C4-2B (cell line): ENCODE results near the gene UBR1.
"Not testable (repeated sequence)": the region's sequence is repeated elsewhere in the genome, so short reads cannot be mapped to it uniquely, and the experiment has no call there.

Experiments used
- H3K27ac ChIP-seq: fragments of 450-650 bp; 2 replicates; pipeline ENCODE4 v1.5.1; 2017
- CTCF ChIP-seq: fragments of 450-650 bp; conservative IDR thresholded peaks from 2 replicates; pipeline ENCODE4 v1.5.1; 2017; ENCODE audit warnings: mild to moderate bottlenecking
- ZFX ChIP-seq: fragments of 450-650 bp; IDR thresholded peaks from 2 replicates; pipeline ENCODE4 v1.6.1; 2017

The UBR1 gene

DNA sequence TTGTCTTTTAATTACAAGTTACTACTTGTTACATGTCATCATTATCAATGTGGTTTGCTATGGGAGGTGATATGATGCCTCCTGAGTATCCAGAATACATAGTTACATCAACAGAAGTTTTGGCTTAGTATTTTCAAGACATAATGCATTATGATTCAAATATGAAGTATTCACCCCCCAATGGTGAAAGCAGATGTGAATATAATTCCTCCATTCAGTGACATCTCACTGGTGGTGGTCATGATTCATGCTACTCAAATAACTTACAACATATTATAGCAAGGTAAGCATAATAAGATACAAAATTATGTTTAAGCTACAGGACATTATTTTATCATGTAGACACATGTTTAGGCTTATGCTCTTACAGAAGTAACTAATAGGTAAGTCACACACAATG lies 150.3 kb downstream of the UBR1 start:
- TF ChIP-seq ZFX (no peak), CTCF (no peak)
- no peak overlapping the region for H3K27ac ChIP-seq

GRCh38 chr15:42954291-42954690 lies 151.5 kb downstream of the UBR1 start:
- H3K27ac ChIP-seq, result no peak overlapping the region

GRCh38 chr15:42948898-42949297 lies 156.9 kb downstream of the UBR1 start:
- H3K27ac ChIP-seq, result not testable (repeated sequence)

More at GRCh38 chr15:42954291-42954690, 151.5 kb downstream of the UBR1 start:
- TF ChIP-seq CTCF (no peak), ZFX (no peak)

GRCh38 chr15:42940527-42940926 lies 165.3 kb downstream of the UBR1 start:
- TF ChIP-seq CTCF, result no peak
- TF ChIP-seq ZFX, result no peak
- no peak overlapping the region for H3K27ac ChIP-seq

DNA sequence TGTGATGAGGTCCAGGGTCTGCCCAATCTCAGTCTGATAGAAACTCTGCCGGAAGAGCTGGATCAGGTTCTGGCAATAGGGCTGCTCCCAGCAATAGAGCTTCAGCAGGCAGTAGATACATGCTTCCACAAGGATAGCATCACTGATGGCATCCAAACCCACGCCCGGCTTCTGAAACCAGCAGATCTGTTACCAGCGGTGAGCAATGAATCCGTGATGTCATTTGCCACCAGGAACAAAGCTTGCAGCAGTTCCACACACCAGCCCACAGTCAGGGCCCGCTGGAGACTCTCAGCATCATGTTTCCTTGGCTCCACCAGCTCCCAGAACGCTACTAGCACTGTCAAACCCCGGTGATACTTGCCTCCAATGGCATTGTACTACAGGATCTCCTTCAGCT lies 166.0 kb downstream of the UBR1 start:
- TF ChIP-seq CTCF (no peak), ZFX (no peak)
- H3K27ac ChIP-seq, result no peak overlapping the region

GRCh38 chr15:42937143-42937542 lies 168.7 kb downstream of the UBR1 start:
- no peak overlapping the region for H3K27ac ChIP-seq
- TF ChIP-seq CTCF (no peak), ZFX (no peak)

GRCh38 chr15:42933886-42934667 lies 171.8 kb downstream of the UBR1 start:
- TF ChIP-seq CTCF (no peak), ZFX (no peak)
- H3K27ac ChIP-seq, result no peak overlapping the region
